ENCODE results near the gene NINL. TPM values are rescaled to one million over a fixed set of nuclear protein-coding genes. Genes with fewer than 3 reads are reported as not detected.

The NINL gene
- polyA plus RNA-seq, 3 donors = 2.9 to 6.9 (median 4.3) TPM

GRCh38 chr20:25543068-25543467, 42.3 kb downstream of the NINL start:
- 77 to 87% (median 81%) methylated on average over 3 of the region's 3 CpGs for WGBS, 3 donors
- H3K27ac ChIP-seq (ENCODE audit: low read depth, low read length) = no peak overlapping the region

DNA sequence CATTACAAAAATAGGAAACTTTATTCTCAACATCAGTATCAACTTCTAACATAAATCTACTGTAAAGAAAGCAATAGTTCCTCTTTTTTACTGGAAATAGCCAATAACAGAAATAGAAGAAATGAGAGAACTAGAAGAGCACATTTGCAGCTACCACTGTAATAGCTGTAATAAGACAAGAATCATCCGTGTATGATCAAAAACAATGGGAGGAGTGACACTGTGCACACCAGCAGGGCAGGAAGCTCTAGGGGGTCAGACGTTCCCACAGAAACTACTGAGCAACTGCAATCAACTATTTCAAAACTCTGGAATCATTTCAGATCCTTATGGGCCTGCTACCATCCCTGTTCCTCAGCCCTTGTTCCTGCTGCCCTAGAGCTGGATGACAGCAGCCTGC, 43.7 kb downstream of the NINL start:
- H3K27ac ChIP-seq (ENCODE audit: low read depth, low read length) = no peak overlapping the region
- 11 to 55% (median 15%) methylated on average over 2 of the region's 2 CpGs for WGBS, 3 donors

DNA sequence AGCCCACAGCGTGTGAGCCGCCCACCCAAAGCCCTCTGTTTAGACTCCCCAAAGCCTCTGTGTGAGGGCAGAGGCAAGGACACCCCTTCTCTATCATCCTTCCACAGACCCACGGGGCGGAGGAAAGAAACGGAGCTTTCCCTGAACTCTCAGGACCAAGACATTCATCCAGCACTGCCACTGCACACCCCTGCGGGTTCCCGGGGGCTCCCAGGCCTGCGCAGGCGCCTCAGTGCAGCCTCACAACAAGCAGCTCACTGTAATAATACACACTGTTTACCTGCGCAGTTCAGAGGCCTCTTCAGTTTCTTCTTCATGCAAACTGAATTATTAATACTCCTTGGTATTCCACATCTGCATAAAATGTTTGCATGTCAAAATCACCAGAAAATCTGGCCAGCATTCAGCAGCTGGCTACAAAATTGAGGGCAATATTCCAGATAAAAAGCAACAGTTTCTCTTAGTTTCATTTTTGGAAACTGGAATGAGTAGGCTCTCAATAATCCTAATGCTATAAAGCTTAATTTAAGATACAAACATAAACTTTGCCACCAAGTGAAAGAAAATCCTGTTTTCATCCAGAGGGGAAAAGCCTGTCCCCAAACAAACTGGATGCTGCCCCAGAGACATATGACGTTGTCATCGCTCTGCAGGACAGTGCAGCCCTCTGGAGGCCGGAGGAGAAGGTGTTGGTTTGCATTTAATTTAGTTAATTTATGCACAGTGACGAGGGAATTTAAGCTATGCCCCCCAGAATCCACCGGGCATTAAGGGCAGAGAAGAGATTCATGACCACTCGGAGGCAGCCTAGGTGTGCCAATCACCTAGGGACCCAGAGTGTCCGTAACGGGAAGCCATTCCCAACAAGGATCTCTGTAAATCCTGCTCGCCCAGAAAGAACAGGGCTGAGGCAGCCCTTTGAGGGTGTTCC, 45.3 kb downstream of the NINL start:
- 49 to 65% (median 62%) methylated on average over 19 of the region's 19 CpGs for WGBS, 3 donors
- H3K27ac ChIP-seq (ENCODE audit: low read depth, low read length) = no peak overlapping the region

DNA sequence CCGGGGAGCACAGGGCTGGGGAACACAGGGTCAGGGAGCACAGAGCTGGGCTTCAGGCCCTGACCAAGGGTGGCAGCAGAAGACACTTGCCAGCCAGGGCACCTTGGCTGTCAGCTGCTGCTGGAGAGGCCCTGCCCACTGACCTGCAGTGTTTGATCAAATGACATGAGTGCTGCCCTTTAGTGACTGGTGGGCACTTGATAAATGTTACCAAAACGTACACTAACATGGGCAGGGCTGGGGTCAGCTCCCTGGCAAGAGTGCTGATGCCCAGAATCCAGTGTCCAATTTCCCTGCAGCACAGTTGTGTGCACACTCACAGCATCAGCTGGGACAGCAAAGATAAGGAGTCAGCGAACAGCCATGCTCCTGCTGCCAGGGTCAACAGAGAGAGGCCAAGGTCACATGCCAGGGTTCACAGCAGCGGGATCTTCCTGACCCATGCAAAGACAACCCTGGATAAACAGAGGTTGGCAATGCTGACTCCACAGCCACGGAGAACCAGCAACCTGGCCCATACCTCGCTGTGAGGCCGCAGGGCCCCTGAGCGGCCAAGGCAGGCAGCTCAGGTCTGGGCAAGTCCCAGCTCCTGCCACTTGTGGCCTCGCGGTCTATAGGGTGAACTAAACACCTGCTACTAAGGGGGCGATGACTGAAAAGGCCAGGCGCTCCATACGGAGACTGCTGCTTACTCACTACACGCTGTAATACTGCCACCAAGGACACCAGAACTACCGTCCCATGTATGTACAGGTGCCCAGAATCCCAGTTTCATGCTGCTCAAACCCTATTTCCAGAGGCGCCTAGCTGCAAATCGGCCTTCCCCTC, 46.3 kb downstream of the NINL start:
- WGBS, 3 donors = 53 to 82% (median 80%) methylated on average over 17 of the region's 17 CpGs
- H3K27ac ChIP-seq (ENCODE audit: low read depth, low read length) = no peak overlapping the region

DNA sequence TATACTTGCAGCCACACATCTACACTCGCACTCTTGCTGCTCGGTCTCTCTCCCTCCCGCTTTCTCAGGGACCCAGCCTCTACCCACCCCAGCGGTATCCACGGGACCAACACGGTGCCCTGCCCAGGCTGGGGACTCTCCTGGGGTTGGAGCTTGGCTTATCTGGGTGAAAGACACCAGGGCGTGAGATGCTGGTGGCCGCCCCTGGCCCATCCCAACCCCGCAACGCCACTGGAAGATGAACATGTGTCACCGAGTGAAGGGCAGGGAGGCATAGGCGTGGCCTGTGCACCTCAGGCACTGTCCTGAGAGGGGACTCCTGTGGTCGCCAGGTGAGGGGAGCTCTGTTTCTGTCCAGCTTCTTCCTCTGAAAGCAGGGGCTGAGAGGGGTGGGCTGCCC, 47.4 kb downstream of the NINL start:
- no peak overlapping the region for H3K27ac ChIP-seq (ENCODE audit: low read depth, low read length)
- 88 to 97% (median 93%) methylated on average over 12 to 13 of the region's 13 CpGs for WGBS, 3 donors

DNA sequence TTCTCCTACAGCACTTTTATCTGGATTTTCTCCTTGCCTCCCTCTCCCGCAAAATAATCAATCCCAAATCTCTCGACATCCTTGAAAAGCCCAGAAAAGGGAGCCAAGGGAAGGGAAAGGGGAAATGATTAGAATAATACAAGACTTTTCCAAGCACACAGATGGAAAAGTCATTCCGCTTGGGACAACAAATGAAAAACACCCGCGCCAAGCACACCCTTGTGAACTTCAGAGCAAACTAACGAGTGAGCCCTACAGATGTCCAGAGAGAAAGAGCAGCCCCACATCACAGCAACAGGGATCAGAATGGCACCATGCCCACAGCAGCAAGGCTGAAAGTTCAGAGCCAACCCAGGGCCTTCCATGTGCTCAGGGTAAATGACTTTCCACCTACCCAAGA, 49.6 kb downstream of the NINL start:
- no peak overlapping the region for H3K27ac ChIP-seq (ENCODE audit: low read depth, low read length)
- 78 to 80% (median 79%) methylated on average over 6 of the region's 6 CpGs for WGBS, 3 donors

- no peak overlapping the region for H3K27ac ChIP-seq (ENCODE audit: low read depth, low read length)
Observed at GRCh38 chr20:25534845-25535244, 50.5 kb downstream of the NINL start.

DNA sequence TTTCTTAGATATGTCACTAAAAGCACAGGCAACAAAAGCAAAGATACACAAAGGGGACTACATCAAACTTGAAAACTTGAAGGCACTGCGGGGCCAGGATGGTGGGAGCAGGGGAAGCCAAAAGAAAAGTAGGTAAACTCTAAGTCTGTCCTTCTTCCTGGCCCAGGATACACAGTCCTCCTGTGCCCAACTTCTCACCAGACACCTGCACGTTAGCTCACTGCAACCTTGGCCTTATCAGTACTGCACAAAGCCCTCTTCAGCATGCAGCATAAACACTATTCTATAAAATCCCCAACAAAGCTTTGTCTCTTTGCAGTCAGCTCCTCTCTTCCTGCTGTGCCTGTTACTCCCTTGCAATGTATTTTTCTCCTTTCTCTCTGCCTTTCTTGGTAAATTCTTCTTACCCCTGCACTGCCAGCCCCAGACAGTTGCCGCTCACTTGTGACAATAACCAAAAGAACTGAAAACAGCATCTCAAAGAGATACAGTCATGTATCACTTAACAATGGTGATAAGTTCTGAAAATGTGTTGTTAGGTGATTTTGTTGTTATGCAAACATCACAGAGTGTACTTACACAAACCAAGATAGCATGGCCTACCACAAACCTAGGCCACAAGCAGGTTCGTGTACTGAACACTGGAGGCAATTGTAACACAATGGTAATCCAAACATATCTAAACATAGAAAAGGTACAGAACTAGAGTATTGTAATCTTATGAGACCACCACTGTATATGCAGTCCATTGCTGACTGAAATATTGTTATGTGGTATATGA, 51.2 kb downstream of the NINL start:
- H3K27ac ChIP-seq (ENCODE audit: low read depth, low read length) = no peak overlapping the region
- 52 to 84% (median 74%) methylated on average over 4 of the region's 4 CpGs for WGBS, 3 donors

More at GRCh38 chr20:25534845-25535244, 50.5 kb downstream of the NINL start:
- WGBS, 3 donors = 96 to 98% (median 98%) methylated on average over 7 of the region's 7 CpGs

GRCh38 chr20:25532971-25533391, 52.4 kb downstream of the NINL start:
- H3K27ac ChIP-seq (ENCODE audit: low read depth, low read length) = no peak overlapping the region

DNA sequence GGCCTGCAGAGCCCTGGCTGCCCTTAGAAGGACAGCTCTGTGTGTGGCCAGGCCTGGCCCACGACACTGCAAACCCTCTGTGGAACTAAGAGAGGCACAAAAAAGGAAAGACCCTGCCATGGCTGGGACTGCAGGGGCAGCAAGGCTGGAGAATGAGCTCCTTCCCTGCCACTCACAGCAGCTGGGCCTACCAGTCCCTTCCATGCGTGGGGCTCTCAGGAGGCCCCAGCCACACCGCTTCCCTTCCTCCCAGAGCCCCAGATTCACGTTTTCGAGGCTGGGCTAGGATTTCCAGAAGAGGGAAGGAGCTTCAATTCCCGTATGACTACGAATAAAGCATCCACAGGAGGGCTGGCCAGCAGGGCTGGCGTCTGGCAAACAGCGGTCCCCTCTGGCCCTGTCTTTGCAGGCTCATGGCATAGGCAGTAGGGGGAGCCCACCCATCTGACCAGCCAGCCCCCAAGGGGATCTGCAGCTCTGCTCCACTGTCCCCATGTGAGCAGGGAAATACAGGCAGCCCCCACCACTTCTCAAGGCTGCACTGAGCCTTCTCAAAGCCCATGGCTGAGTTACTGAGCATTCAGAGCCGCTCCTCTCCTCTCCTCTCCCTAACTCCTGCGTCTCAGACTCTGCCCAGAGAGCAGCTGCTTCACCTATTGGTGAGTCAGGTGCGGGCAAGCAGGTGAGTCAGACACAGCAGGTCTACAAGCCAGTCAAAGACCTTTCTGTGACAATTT, 53.1 kb downstream of the NINL start:
- no peak overlapping the region for H3K27ac ChIP-seq (ENCODE audit: low read depth, low read length)
- 66 to 86% (median 78%) methylated on average over 12 of the region's 12 CpGs for WGBS, 3 donors

More at GRCh38 chr20:25532971-25533391, 52.4 kb downstream of the NINL start:
- WGBS, 3 donors = 55 to 83% (median 55%) methylated on average over 11 of the region's 11 CpGs

DNA sequence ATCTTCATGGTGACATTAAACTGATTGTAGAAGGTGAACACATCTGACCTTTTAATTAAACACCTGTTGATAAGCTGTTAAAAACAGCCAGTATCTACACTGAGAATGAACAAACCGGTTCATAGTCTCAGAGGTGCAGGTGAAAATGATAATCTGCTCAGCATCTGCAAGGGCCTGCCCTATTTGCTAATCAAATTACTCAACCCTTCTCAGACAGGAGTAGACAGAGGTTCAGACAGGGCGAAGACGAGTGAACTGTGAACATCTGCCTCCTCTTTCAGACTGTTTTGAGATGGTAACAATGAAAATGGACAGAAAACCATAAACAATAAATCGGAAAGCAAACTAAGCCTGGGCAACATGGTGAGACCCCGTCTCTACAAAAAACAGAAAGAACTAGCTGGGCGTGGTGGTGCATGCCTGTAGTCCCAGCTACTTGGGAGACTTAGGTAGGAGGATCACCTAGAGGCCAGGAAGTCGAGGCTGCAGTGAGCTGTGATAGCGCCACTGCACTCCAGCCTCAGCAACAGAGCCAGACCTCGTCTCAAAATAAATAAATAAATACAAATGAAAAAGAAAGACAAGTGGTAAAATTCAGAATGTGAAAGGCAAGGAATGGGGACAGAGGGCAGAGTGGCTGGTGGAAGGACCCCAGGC, 55.9 kb downstream of the NINL start:
- WGBS, 3 donors = 88 to 90% (median 89%) methylated on average over 9 of the region's 9 CpGs
- no peak overlapping the region for H3K27ac ChIP-seq (ENCODE audit: low read depth, low read length)

DNA sequence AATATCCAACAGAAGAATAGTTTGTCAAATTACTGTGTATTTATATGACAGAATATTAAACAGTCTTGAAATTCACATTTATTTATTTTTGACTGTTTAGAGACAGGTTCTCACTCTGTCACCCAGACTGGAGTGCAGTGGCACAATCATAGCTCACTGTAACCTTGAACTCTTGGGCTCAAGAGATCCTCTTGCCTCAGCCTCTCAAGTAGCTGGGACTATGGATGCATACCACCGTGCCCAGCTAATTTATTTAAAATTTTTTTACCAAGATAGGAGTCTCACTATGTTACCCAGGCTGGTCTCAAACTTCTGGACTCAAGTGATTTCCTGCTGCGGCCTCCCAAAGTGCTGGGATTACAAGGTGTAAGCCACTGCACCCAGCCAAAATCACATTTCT, 57.4 kb downstream of the NINL start:
- H3K27ac ChIP-seq (ENCODE audit: low read depth, low read length) = no peak overlapping the region
- 94 to 97% (median 95%) methylated on average over 2 of the region's 2 CpGs for WGBS, 3 donors

- no peak overlapping the region for H3K27ac ChIP-seq (ENCODE audit: low read depth, low read length)
- 95% methylated on average over 9 of the region's 9 CpGs for WGBS, 3 donors
Observed at GRCh38 chr20:25526446-25526845, 58.9 kb downstream of the NINL start.

DNA sequence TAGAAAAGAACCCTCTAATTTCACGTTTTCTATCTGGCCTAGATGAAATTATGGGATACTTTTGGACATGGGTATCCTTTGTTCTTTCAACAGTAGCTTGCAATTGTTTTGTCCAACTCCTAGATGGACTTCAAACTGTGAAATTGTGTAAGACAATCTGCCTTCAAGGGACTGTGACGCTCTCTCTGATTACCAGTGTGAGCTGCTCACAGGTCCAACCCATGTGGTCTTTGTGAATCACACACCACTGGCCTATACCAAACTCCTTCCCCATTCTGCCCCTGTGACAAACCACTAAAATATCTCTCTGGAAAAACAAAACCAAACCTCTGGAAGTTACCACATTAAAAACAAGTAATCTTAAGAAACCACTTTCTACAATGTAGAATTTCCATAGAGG, 59.5 kb downstream of the NINL start:
- WGBS, 3 donors = 78 to 85% (median 81%) methylated on average over 2 of the region's 2 CpGs
- no peak overlapping the region for H3K27ac ChIP-seq (ENCODE audit: low read depth, low read length)

DNA sequence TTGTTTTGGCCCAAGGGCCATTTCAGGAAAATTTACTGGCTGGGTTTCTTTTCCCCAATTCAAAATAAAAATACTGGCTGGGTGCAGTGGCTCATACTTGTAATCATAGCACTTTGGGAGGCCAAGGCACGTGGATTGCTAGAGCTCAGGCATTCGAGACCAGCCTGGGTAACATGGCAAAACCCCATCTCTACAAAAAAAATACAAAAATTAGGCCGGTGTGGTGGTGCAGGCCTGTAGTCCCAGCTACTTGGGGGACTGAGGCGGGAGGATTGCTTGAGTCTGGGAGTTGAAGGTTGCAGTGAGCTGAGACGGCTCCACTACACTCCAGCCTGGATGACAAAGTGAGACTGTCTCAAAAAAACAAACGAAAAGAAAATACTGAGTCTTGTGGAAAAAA, 60.0 kb downstream of the NINL start:
- no peak overlapping the region for H3K27ac ChIP-seq (ENCODE audit: low read depth, low read length)
- 88 to 89% (median 88%) methylated on average over 6 of the region's 6 CpGs for WGBS, 3 donors

DNA sequence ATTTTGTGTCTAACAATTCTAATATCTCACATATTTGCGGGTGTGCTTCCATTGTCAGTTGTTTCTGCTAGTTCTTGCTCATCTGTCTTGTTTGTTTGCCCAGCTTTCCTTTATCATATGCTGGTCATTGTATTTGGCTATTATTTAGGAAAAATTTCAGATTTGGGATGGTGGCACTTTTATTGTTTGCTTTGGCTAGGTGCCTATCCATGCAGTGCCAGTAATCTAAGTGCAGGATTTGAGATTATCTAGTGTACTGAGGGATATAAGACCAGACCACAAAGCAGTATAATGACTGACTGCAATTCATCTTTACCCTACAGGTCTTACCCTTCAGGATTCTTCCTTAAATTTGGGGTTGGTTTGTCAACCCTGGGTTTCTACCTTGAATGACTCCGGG, 63.9 kb downstream of the NINL start:
- H3K27ac ChIP-seq (ENCODE audit: low read depth, low read length) = no peak overlapping the region
- 66 to 96% (median 96%) methylated on average over 2 of the region's 2 CpGs for WGBS, 3 donors

GRCh38 chr20:25517124-25517523, 68.2 kb downstream of the NINL start:
- 82 to 94% (median 89%) methylated on average over 3 of the region's 3 CpGs for WGBS, 3 donors
- no peak overlapping the region for H3K27ac ChIP-seq (ENCODE audit: low read depth, low read length)

Measured in adipose tissue (tissue), 3 donors.